ENCODE data around the gene TCF25. TPM values are rescaled to one million over a fixed set of nuclear protein-coding genes. Genes with fewer than 3 reads are reported as not detected.
"Not testable (repeated sequence)": the region's sequence is repeated elsewhere in the genome, so short reads cannot be mapped to it uniquely, and the experiment has no call there.

The TCF25 gene
- total RNA-seq = 100 to 1,000 TPM; 289 to 400 (median 322) TPM
- 124 TPM for total RNA-seq (2013)
- 90.5 to 222 (median 145) reads per million in 29 experiments for total RNA-seq

GRCh38 chr16:89873109-89873971 lies at the start of gene TCF25:
TSS of gene TCF25 (plus strand) at chr16:89873592. CDS start at chr16:89873668, 76 bp downstream.
- H3K27me3 ChIP-seq (replicated peaks in 1 of 2; ENCODE audit: control insufficient read depth in 2 of 2, extremely low read depth in 1 of 2, insufficient read depth in 2 of 2, low read length in 1 of 2) = no peaks in the 10 kb centered on the region
- Mint-ChIP-seq H3K4me1 (peaks cover 23 to 25% (median 23%) of the 10 kb centered on the region in 3 donors), H3K27ac (peak within 1 kb of the TSS; percentile 95 to 96), H3K4me3 (peak within 1 kb of the TSS; percentile 86 to 92 (median 86)), H3K27me3 (no peaks in the 10 kb centered on the region), H3K9me3 (peaks cover 0 to 5% (median 4%) of the 10 kb centered on the region in 3 donors), H3K36me3 (peaks cover 11% of the 10 kb centered on the region)
- CTCF ChIA-PET = interaction anchor here (0.5 to 1.9 kb wide), 6 partner anchors 10 to 173 kb away, joined by 3 to 11 read pairs (median 4); partner anchors contain the start of gene SPATA2L (in 1 of the 2)
- peak within 1 kb of the TSS; percentile 100 for H3K27ac ChIP-seq (ENCODE audit: low read length)
- POLR2A ChIA-PET = interaction anchor here (0.5 to 1.3 kb wide), 6 partner anchors 9 to 748 kb away, joined by 3 to 9 read pairs (median 4); no protein-coding TSS in a partner anchor
- peaks cover 2% of the 10 kb centered on the region for H3K9me3 ChIP-seq
- peak within 1 kb of the TSS; percentile 69 to 99 for H3K4me3 ChIP-seq (ENCODE audit: control insufficient read depth in 1 of 2, extremely low read depth in 1 of 2, low read length in 1 of 2)
- WGBS (ENCODE audit: insufficient coverage) = under 1% methylated on average over 100 of the region's 104 CpGs
- peaks cover 4 to 27% of the 10 kb centered on the region in 2 experiments for H3K4me1 ChIP-seq (ENCODE audit: control insufficient read depth in 1 of 2, extremely low read depth in 1 of 2, insufficient read depth in 2 of 2, low read length in 2 of 2)
- peak; percentile 63 to 95 (median 82) for DNase-seq
- ATAC-seq (replicated peaks in 1 of 4) = peak; percentile 49 to 58 (median 54)
- peaks cover 0 to 16% of the 10 kb centered on the region in 2 donors for H3K36me3 ChIP-seq (ENCODE audit: control insufficient read depth in 2 of 2, extremely low read depth in 1 of 2, insufficient read depth in 1 of 2, low read length in 1 of 2)

GRCh38 chr16:89823824-89824148 lies 49.6 kb upstream of the TCF25 start:
- H3K9me3 Mint-ChIP-seq; H3K9me3 ChIP-seq; H3K36me3 ChIP-seq (ENCODE audit: control insufficient read depth in 2 of 2, extremely low read depth in 1 of 2, insufficient read depth in 1 of 2, low read length in 1 of 2); H3K27me3 ChIP-seq (replicated peaks in 1 of 2; ENCODE audit: control insufficient read depth in 2 of 2, extremely low read depth in 1 of 2, insufficient read depth in 2 of 2, low read length in 1 of 2); H3K27ac Mint-ChIP-seq; DNase-seq; CTCF ChIA-PET; POLR2A ChIA-PET; H3K4me3 Mint-ChIP-seq; ATAC-seq (replicated peaks in 1 of 4); H3K27me3 Mint-ChIP-seq; H3K36me3 Mint-ChIP-seq; H3K27ac ChIP-seq (ENCODE audit: low read length); H3K4me3 ChIP-seq (ENCODE audit: control insufficient read depth in 1 of 2, extremely low read depth in 1 of 2, low read length in 1 of 2): not testable (repeated sequence)
- H3K4me1 ChIP-seq (ENCODE audit: control insufficient read depth in 1 of 2, extremely low read depth in 1 of 2, insufficient read depth in 2 of 2, low read length in 2 of 2) = peaks cover 3 to 29% of the 10 kb centered on the region in 2 experiments
- WGBS (ENCODE audit: insufficient coverage) = 100% methylated on average over 3 of the region's 5 CpGs
- H3K4me1 Mint-ChIP-seq = peaks cover 7 to 15% (median 14%) of the 10 kb centered on the region in 3 donors

- 96% methylated on average over 11 of the region's 26 CpGs for WGBS (ENCODE audit: insufficient coverage)
- Histone ChIP-seq H3K36me3 (ENCODE audit: control insufficient read depth in 2 of 2, extremely low read depth in 1 of 2, insufficient read depth in 1 of 2, low read length in 1 of 2) (no peaks in the 10 kb centered on the region), H3K4me3 (ENCODE audit: control insufficient read depth in 1 of 2, extremely low read depth in 1 of 2, low read length in 1 of 2) (no peak overlapping the region), H3K9me3 (no peaks in the 10 kb centered on the region), H3K27me3 (replicated peaks in 1 of 2; ENCODE audit: control insufficient read depth in 2 of 2, extremely low read depth in 1 of 2, insufficient read depth in 2 of 2, low read length in 1 of 2) (peaks cover 0 to 28% of the 10 kb centered on the region in 2 experiments), H3K27ac (ENCODE audit: low read length) (no peak overlapping the region), H3K4me1 (ENCODE audit: control insufficient read depth in 1 of 2, extremely low read depth in 1 of 2, insufficient read depth in 2 of 2, low read length in 2 of 2) (peaks cover 3 to 24% of the 10 kb centered on the region in 2 experiments)
- no peak for ATAC-seq (replicated peaks in 1 of 4)
- DNase-seq = no peak
- Mint-ChIP-seq H3K27ac (no peak overlapping the region), H3K27me3 (peaks cover 10 to 22% of the 10 kb centered on the region in 2 donors), H3K4me3 (peak overlapping the region in 1 of 3 donors; percentile 42), H3K9me3 (no peaks in the 10 kb centered on the region), H3K4me1 (peaks cover 4 to 11% (median 4%) of the 10 kb centered on the region in 3 donors), H3K36me3 (no peaks in the 10 kb centered on the region)
- ChIA-PET POLR2A (no interaction called here), CTCF (no interaction called here)
These were observed 46.6 kb upstream of the TCF25 start for GRCh38 chr16:89826531-89827382.

GRCh38 chr16:89827383-89828198 lies 45.8 kb upstream of the TCF25 start:
- DNase-seq (no peak), ATAC-seq (replicated peaks in 1 of 4) (no peak)
- Mint-ChIP-seq H3K27me3 (peaks cover 14 to 30% of the 10 kb centered on the region in 2 donors), H3K36me3 (no peaks in the 10 kb centered on the region), H3K4me1 (peaks cover 0 to 11% (median 4%) of the 10 kb centered on the region in 3 donors), H3K9me3 (no peaks in the 10 kb centered on the region), H3K27ac (no peak overlapping the region), H3K4me3 (peak overlapping the region; percentile 18 to 60 (median 42))
- WGBS (ENCODE audit: insufficient coverage) = 31% methylated on average over 37 of the region's 43 CpGs
- ChIA-PET POLR2A (no interaction called here), CTCF (no interaction called here)
- no peak overlapping the region for H3K4me3 ChIP-seq (ENCODE audit: control insufficient read depth in 1 of 2, extremely low read depth in 1 of 2, low read length in 1 of 2)
- no peaks in the 10 kb centered on the region for H3K36me3 ChIP-seq (ENCODE audit: control insufficient read depth in 2 of 2, extremely low read depth in 1 of 2, insufficient read depth in 1 of 2, low read length in 1 of 2)
- H3K27ac ChIP-seq (ENCODE audit: low read length) = no peak overlapping the region
- H3K4me1 ChIP-seq (ENCODE audit: control insufficient read depth in 1 of 2, extremely low read depth in 1 of 2, insufficient read depth in 2 of 2, low read length in 2 of 2) = peaks cover 3 to 15% of the 10 kb centered on the region in 2 experiments
- no peaks in the 10 kb centered on the region for H3K9me3 ChIP-seq
- peaks cover 0 to 34% of the 10 kb centered on the region in 2 experiments for H3K27me3 ChIP-seq (replicated peaks in 1 of 2; ENCODE audit: control insufficient read depth in 2 of 2, extremely low read depth in 1 of 2, insufficient read depth in 2 of 2, low read length in 1 of 2)

- no peak within 1 kb of the TSS for H3K4me3 ChIP-seq (ENCODE audit: control insufficient read depth in 1 of 2, extremely low read depth in 1 of 2, low read length in 1 of 2)
- CTCF ChIA-PET = no interaction called here
These were observed 45.1 kb upstream of the TCF25 start, which contains the start of gene SPIRE2 for GRCh38 chr16:89828199-89828869. TSS of gene SPIRE2 (plus strand) at chr16:89828475. CDS start at chr16:89828551, 76 bp downstream.

More at GRCh38 chr16:89828199-89828869, 45.1 kb upstream of the TCF25 start, which contains the start of gene SPIRE2:
- peak within 1 kb of the TSS; percentile 18 to 60 (median 43) for H3K4me3 Mint-ChIP-seq
- H3K36me3 ChIP-seq (ENCODE audit: control insufficient read depth in 2 of 2, extremely low read depth in 1 of 2, insufficient read depth in 1 of 2, low read length in 1 of 2) = no peaks in the 10 kb centered on the region
- POLR2A ChIA-PET = no interaction called here
- DNase-seq = peak; percentile 29 to 87 (median 68)
- H3K27ac Mint-ChIP-seq = no peak within 1 kb of the TSS
- H3K9me3 Mint-ChIP-seq = no peaks in the 10 kb centered on the region
- H3K27me3 Mint-ChIP-seq = peaks cover 14 to 31% of the 10 kb centered on the region in 2 donors
- under 1% methylated on average over 65 of the region's 98 CpGs for WGBS (ENCODE audit: insufficient coverage)
- peaks cover 0 to 11% (median 4%) of the 10 kb centered on the region in 3 donors for H3K4me1 Mint-ChIP-seq
- H3K36me3 Mint-ChIP-seq = no peaks in the 10 kb centered on the region
- peak; percentile 93 to 97 (median 94) for ATAC-seq (replicated peaks in 1 of 4)
- H3K4me1 ChIP-seq (ENCODE audit: control insufficient read depth in 1 of 2, extremely low read depth in 1 of 2, insufficient read depth in 2 of 2, low read length in 2 of 2) = peaks cover 3 to 14% of the 10 kb centered on the region in 2 experiments
- H3K27ac ChIP-seq (ENCODE audit: low read length) = no peak within 1 kb of the TSS
- H3K9me3 ChIP-seq = no peaks in the 10 kb centered on the region
- H3K27me3 ChIP-seq (replicated peaks in 1 of 2; ENCODE audit: control insufficient read depth in 2 of 2, extremely low read depth in 1 of 2, insufficient read depth in 2 of 2, low read length in 1 of 2) = peaks cover 0 to 34% of the 10 kb centered on the region in 2 experiments

All from T-cell (primary cell).